RWPE2 (cell line): Measurements from ENCODE around the gene LRP1B.

Experiments used
- ATAC-seq: fragments of 200-7000 bp; cut with Tn5 transposase; 3 replicates; pipeline ENCODE4 v1.9.1; 2021; ENCODE audit warnings: low read depth
- DNase-seq: peaks from one replicate; pipeline ENCODE4 v3.0.0-alpha.2; 2020; ENCODE audit warnings: low spot score
- H3K27ac ChIP-seq: fragments of 450-650 bp; 2 replicates; pipeline ENCODE4 v1.5.1; 2017; ENCODE audit warnings: mild to moderate bottlenecking; ENCODE audit not compliant: poor library complexity, severe bottlenecking
- H3K27me3 ChIP-seq: fragments of 250-450 bp; sonication (Bioruptor Pico); 2 replicates; pipeline ENCODE4 v1.5.1; 2021; ENCODE audit warnings: mild to moderate bottlenecking, moderate library complexity; ENCODE audit not compliant: insufficient read depth, poor library complexity, severe bottlenecking
- H3K36me3 ChIP-seq: fragments of 250-450 bp; sonication (Bioruptor Pico); 2 replicates; pipeline ENCODE4 v1.5.1; 2020; ENCODE audit warnings: low read depth, mild to moderate bottlenecking, moderate library complexity
- H3K4me1 ChIP-seq: fragments of 250-450 bp; sonication (Bioruptor Pico); 2 replicates; pipeline ENCODE4 v1.5.1; 2021; ENCODE audit warnings: mild to moderate bottlenecking, moderate library complexity; ENCODE audit not compliant: insufficient read depth, poor library complexity, severe bottlenecking
- H3K4me3 ChIP-seq: fragments of 250-450 bp; sonication (Bioruptor Pico); 2 replicates; pipeline ENCODE4 v1.5.1; 2021; ENCODE audit warnings: mild to moderate bottlenecking, moderate library complexity; ENCODE audit not compliant: severe bottlenecking
- H3K9me3 ChIP-seq: fragments of 250-450 bp; sonication (Bioruptor Pico); 2 replicates; pipeline ENCODE4 v1.5.1; 2021; ENCODE audit warnings: mild to moderate bottlenecking, moderate library complexity; ENCODE audit not compliant: severe bottlenecking
- TF ChIP-seq, protein P1 (sequence below): fragments of 450-650 bp; IDR thresholded peaks from one replicate; pipeline ENCODE4 v1.5.1; 2017; ENCODE audit warnings: mild to moderate bottlenecking, moderate library complexity; ENCODE audit not compliant: poor library complexity, severe bottlenecking

The LRP1B gene

DNA sequence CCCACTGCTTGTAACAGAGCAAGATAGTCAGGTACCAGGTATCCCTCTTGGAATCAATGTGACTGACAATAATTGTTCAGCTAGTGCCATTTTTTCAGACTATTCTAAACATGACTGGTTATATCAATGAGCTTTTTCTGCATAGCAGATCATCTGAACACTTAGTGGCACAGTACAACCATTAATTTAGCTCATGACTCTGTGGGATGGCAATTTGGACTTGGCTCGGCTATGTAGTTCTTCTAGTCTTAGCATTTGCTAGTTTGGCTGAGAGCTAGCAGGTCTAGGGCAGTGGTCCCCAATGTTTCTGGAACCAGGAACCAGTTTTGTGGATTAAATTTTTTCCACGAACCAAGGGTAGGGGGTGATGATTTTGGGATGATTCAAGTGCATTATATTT is 1929.2 kb downstream of the LRP1B start:
- Histone ChIP-seq H3K36me3 (no peaks in the 10 kb centered on the region), H3K27me3 (no peaks in the 10 kb centered on the region), H3K4me1 (no peaks in the 10 kb centered on the region), H3K27ac (no peak overlapping the region), H3K9me3 (no peaks in the 10 kb centered on the region), H3K4me3 (no peak overlapping the region)
- TF ChIP-seq, protein P1, sequence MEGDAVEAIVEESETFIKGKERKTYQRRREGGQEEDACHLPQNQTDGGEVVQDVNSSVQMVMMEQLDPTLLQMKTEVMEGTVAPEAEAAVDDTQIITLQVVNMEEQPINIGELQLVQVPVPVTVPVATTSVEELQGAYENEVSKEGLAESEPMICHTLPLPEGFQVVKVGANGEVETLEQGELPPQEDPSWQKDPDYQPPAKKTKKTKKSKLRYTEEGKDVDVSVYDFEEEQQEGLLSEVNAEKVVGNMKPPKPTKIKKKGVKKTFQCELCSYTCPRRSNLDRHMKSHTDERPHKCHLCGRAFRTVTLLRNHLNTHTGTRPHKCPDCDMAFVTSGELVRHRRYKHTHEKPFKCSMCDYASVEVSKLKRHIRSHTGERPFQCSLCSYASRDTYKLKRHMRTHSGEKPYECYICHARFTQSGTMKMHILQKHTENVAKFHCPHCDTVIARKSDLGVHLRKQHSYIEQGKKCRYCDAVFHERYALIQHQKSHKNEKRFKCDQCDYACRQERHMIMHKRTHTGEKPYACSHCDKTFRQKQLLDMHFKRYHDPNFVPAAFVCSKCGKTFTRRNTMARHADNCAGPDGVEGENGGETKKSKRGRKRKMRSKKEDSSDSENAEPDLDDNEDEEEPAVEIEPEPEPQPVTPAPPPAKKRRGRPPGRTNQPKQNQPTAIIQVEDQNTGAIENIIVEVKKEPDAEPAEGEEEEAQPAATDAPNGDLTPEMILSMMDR: no peak
- no peak for ATAC-seq
- no peak for DNase-seq

DNA sequence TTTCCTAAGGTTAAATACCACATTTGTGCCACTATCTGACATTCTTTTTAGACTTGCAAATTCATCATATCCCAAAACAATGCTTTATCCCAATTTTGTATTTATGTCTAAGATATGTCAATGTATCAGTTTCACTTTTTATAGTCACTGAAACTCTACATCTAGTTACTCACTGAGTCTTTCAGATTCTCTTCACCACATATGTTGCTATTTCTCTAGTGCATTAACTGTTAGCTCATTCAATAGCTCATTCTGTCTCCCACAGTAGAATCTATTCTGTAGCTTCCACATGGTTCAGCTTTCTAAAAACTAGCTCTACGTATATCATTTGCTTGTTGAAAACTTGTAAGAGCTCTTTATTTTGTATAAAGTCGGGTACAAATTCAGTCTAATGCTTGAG is 1930.1 kb downstream of the LRP1B start:
- H3K27ac ChIP-seq: no peak overlapping the region
- no peak overlapping the region for H3K4me3 ChIP-seq
- H3K36me3 ChIP-seq: no peaks in the 10 kb centered on the region
- no peaks in the 10 kb centered on the region for H3K4me1 ChIP-seq
- DNase-seq (no peak), ATAC-seq (no peak)
- H3K9me3 ChIP-seq: no peaks in the 10 kb centered on the region
- H3K27me3 ChIP-seq: no peaks in the 10 kb centered on the region
- TF ChIP-seq, protein P1: no peak

DNA sequence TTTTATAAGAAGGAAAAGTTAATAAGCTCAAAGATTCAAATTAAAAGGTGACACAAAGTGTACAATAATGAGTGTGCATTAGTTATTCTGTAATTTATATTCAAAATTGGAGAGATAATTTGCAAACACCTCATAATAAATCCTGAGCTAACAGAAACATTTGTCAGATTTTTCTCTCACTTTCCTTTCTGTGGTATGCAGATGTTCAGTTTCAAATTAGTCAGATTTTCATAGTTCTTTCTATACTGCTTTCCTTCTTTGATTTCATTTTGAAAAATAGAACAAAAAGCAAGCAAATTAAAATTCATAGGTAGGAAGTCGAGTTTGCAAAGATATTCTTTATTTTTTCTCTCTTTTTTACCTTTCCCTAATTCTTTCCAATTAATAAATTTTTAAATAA is 1930.5 kb downstream of the LRP1B start:
- TF ChIP-seq, protein P1: no peak
- no peak for DNase-seq
- Histone ChIP-seq H3K4me1 (no peaks in the 10 kb centered on the region), H3K9me3 (no peaks in the 10 kb centered on the region), H3K27me3 (no peaks in the 10 kb centered on the region), H3K36me3 (no peaks in the 10 kb centered on the region), H3K4me3 (no peak overlapping the region), H3K27ac (no peak overlapping the region)
- ATAC-seq: no peak

DNA sequence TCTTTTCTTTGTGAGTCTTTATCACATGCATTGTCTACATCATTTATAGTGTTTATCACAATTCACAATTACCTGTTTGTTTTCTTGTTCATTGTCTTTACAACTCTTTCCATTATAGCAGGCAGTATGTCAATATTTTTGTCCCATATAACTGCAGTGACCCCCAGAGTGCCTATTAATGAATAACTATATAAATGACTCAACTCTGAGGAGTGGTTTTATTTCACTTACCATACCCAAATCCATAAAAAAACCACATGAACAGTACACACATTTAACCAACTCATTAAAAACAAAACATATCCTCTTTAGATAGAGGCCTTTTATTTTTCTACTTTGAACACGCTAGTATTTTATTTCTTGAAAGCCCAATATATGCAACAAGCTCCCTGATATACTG is 1931.5 kb downstream of the LRP1B start:
- Histone ChIP-seq H3K27ac (no peak overlapping the region), H3K27me3 (no peaks in the 10 kb centered on the region), H3K4me1 (no peaks in the 10 kb centered on the region), H3K36me3 (no peaks in the 10 kb centered on the region), H3K4me3 (no peak overlapping the region), H3K9me3 (no peaks in the 10 kb centered on the region)
- no peak for ATAC-seq
- no peak for DNase-seq
- TF ChIP-seq, protein P1: no peak

DNA sequence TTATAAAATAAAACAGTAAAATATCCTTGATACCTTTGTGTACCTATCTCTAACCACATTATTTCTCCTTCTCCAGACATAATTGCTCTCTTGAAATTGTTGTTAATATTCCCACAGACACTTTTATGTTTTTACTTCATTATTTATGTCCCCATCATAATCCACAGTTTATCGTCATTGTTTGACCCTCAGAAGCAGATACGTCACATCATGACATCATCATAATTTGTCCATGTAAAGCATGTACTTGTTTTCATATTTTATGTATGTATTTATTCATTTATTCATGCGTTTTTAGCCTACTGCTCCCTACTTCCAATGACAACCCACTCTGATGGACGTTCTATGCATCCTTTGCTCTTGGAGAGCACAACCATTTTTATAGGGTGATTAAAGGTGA is 1943.7 kb downstream of the LRP1B start:
- no peak for ATAC-seq
- no peak for DNase-seq
- H3K36me3 ChIP-seq: no peaks in the 10 kb centered on the region

More for the DNA sequence above, 1943.7 kb downstream of the LRP1B start:
- H3K9me3 ChIP-seq: no peaks in the 10 kb centered on the region
- peaks cover 5% of the 10 kb centered on the region for H3K27me3 ChIP-seq
- TF ChIP-seq, protein P1: no peak
- no peak overlapping the region for H3K27ac ChIP-seq
- no peak overlapping the region for H3K4me3 ChIP-seq
- no peaks in the 10 kb centered on the region for H3K4me1 ChIP-seq
